ENCODE results near the gene ACSL5. TPM values are rescaled to one million over a fixed set of nuclear protein-coding genes. Genes with fewer than 3 reads are reported as not detected.
A peak's percentile ranks its signal among the peaks of the same experiment; 100 is the strongest.

ACSL5 gene
- total RNA-seq, 1 donor from 2014 or later = 81.1 TPM

DNA sequence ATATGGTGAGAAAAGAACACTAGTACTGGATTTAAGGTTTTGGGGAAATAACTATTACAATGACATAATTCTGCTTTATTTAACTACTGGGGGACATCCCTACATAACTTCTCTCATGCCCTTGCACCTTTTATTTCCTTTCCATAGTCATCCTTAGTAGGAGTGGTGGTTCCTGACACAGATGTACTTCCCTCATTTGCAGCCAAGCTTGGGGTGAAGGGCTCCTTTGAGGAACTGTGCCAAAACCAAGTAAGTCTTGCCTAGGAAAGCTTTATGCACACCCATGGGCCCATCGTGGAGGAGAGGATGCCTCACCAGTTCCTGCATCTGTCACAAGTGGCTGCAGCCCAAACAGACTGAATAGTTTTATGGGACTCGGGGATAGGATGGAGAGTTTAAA is 52.2 kb downstream of the ACSL5 start:
- intact Hi-C loops (cut with DNase I) = no loop called here
- no peaks in the 10 kb centered on the region for H3K4me1 ChIP-seq

GRCh38 chr10:112429147-112429546 is 55.2 kb downstream of the ACSL5 start:
- no peak overlapping the region for H3K4me3 ChIP-seq
- no peaks in the 10 kb centered on the region for H3K4me1 ChIP-seq
- TF ChIP-seq, protein P1, sequence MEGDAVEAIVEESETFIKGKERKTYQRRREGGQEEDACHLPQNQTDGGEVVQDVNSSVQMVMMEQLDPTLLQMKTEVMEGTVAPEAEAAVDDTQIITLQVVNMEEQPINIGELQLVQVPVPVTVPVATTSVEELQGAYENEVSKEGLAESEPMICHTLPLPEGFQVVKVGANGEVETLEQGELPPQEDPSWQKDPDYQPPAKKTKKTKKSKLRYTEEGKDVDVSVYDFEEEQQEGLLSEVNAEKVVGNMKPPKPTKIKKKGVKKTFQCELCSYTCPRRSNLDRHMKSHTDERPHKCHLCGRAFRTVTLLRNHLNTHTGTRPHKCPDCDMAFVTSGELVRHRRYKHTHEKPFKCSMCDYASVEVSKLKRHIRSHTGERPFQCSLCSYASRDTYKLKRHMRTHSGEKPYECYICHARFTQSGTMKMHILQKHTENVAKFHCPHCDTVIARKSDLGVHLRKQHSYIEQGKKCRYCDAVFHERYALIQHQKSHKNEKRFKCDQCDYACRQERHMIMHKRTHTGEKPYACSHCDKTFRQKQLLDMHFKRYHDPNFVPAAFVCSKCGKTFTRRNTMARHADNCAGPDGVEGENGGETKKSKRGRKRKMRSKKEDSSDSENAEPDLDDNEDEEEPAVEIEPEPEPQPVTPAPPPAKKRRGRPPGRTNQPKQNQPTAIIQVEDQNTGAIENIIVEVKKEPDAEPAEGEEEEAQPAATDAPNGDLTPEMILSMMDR (IDR thresholded peaks at IDR 0.05) = no peak
- ATAC-seq (no peak), DNase-seq (no peak)
- intact Hi-C loops (cut with DNase I) = no loop called here
- no peaks in the 10 kb centered on the region for H3K27me3 ChIP-seq (ENCODE audit: low read depth)
- no peak overlapping the region for H3K27ac ChIP-seq
- no peaks in the 10 kb centered on the region for H3K9me3 ChIP-seq
- H3K36me3 ChIP-seq = peaks cover 100% of the 10 kb centered on the region

More for the DNA sequence above, 52.2 kb downstream of the ACSL5 start:
- Histone ChIP-seq H3K9me3 (no peaks in the 10 kb centered on the region), H3K36me3 (peaks cover 97% of the 10 kb centered on the region), H3K27ac (no peak overlapping the region), H3K27me3 (ENCODE audit: low read depth) (no peaks in the 10 kb centered on the region), H3K4me3 (no peak overlapping the region)
- no peak for ATAC-seq
- no peak for DNase-seq
- TF ChIP-seq, protein P1 (IDR thresholded peaks at IDR 0.05) = no peak

DNA sequence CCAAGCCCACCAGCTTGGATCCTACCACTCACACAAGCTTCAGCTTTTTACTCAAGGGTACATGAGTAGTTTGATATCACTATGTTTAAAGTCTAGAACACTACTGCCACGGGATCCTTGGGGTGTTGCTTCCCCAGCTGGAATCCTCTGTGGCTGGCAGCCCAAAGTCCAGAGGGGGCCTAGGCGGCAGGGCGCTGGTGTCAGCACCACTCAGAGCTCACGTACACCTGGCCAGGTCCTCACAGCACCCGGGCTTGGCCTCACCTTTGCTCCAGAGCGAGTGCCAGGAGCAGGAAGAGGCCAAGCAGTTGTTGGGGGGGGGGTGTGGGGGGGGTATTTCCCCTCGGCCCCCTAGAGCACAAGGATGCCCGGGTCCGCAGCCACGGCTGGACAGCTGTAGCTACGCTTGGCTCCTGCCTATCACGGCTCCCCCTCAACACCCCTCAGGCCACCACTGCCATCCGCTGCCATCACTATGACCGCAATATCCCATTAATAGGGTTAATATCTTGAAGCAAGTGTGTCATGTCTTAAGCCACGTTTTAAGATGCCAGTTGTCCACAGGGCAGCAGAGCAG is 55.8 kb downstream of the ACSL5 start:
- no peak overlapping the region for H3K27ac ChIP-seq
- H3K4me1 ChIP-seq = no peaks in the 10 kb centered on the region
- H3K36me3 ChIP-seq = peaks cover 100% of the 10 kb centered on the region
- no peaks in the 10 kb centered on the region for H3K9me3 ChIP-seq
- no peak for ATAC-seq
- H3K4me3 ChIP-seq = no peak overlapping the region
- intact Hi-C loops (cut with DNase I) = no loop called here
- no peak for DNase-seq
- TF ChIP-seq, protein P1 (IDR thresholded peaks at IDR 0.05) = no peak
- H3K27me3 ChIP-seq (ENCODE audit: low read depth) = no peaks in the 10 kb centered on the region

DNA sequence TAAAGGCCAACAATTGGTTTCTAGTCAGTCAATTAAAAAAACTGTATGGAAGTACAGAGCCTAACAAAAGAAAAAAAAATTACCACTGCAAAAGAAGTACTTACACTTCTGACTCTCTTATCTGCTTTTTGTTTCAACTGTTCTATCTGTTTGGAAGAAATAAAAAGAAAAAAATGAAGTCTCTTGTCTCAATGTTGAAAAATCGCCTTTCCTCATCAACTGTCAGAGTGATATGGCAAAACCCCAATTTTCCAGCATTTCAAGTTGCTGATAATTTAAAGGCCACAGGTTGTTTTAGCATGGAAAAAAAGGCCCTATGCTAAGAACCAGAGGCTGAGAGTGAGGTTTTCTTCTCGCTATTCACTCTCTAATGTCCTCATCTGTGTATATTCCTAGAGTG is 59.2 kb downstream of the ACSL5 start:
- H3K4me1 ChIP-seq = no peaks in the 10 kb centered on the region
- intact Hi-C loops (cut with DNase I) = no loop called here
- ATAC-seq (no peak), DNase-seq (no peak)
- peaks cover 96% of the 10 kb centered on the region for H3K36me3 ChIP-seq
- H3K27ac ChIP-seq = no peak overlapping the region
- TF ChIP-seq, protein P1 (IDR thresholded peaks at IDR 0.05) = no peak
- no peaks in the 10 kb centered on the region for H3K27me3 ChIP-seq (ENCODE audit: low read depth)
- H3K9me3 ChIP-seq = no peaks in the 10 kb centered on the region
- no peak overlapping the region for H3K4me3 ChIP-seq

- Histone ChIP-seq H3K4me1 (no peaks in the 10 kb centered on the region), H3K36me3 (peaks cover 96% of the 10 kb centered on the region), H3K9me3 (no peaks in the 10 kb centered on the region), H3K4me3 (no peak overlapping the region), H3K27ac (no peak overlapping the region), H3K27me3 (ENCODE audit: low read depth) (no peaks in the 10 kb centered on the region)
- TF ChIP-seq, protein P1 (IDR thresholded peaks at IDR 0.05) = peak; percentile 42
- DNase-seq = no peak
- no peak for ATAC-seq
- intact Hi-C loops (cut with DNase I) = no loop called here
Measured at GRCh38 chr10:112434988-112435619, 61.2 kb downstream of the ACSL5 start.
